ENCODE measurements around the gene NHLRC3.

GRCh38 chr13:39040206-39040605 is 1.9 kb downstream of the NHLRC3 start:
- TF ChIP-seq ZNF274 (IDR thresholded peaks at IDR 0.05; ENCODE audit: low read depth, low read length) (no peak), YY1 (IDR thresholded peaks at IDR 0.05; ENCODE audit: insufficient read depth, insufficient read length) (no peak), SUZ12 (IDR thresholded peaks at IDR 0.05; ENCODE audit: extremely low read depth, insufficient read depth, insufficient read length) (no peak)
